Smooth muscle cell (in vitro differentiated cells): Measurements from ENCODE around the gene DYRK3. TPM values are rescaled to one million over a fixed set of nuclear protein-coding genes. Genes with fewer than 3 reads are reported as not detected.

Experiments used
- DNase-seq: peaks from one replicate; lab custom pipeline; 2025; ENCODE audit not compliant: unreplicated experiment; lab: John Stamatoyannopoulos, UW
- H2AFZ ChIP-seq: fragments of 200-600 bp; sonication (generic); 2 replicates; pipeline ENCODE4 v1.6.0; 2016; ENCODE audit warnings: antibody characterized with exemption, low read depth, mild to moderate bottlenecking
- H3F3A ChIP-seq: fragments of 200-600 bp; sonication (generic); 2 replicates; pipeline ENCODE4 v1.6.0; 2017; ENCODE audit warnings: antibody characterized with exemption, low read depth
- H3K27ac ChIP-seq: fragments of 200-600 bp; sonication (generic); 2 replicates; pipeline ENCODE4 v1.5.1; 2016; ENCODE audit warnings: low read depth, mild to moderate bottlenecking
- H3K27me3 ChIP-seq: fragments of 200-600 bp; sonication (generic); 2 replicates; pipeline ENCODE4 v1.6.1; 2016; ENCODE audit warnings: low read depth, mild to moderate bottlenecking
- H3K36me3 ChIP-seq: fragments of 200-600 bp; sonication (generic); 2 replicates; pipeline ENCODE4 v1.5.1; 2016; ENCODE audit warnings: low read depth
- H3K4me1 ChIP-seq: fragments of 200-600 bp; sonication (generic); 2 replicates; pipeline ENCODE4 v1.5.1; 2016; ENCODE audit warnings: low read depth
- H3K4me2 ChIP-seq: fragments of 200-600 bp; sonication (generic); 2 replicates; pipeline ENCODE4 v1.6.0; 2016; ENCODE audit warnings: mild to moderate bottlenecking
- H3K4me3 ChIP-seq: fragments of 200-600 bp; sonication (generic); 2 replicates; pipeline ENCODE4 v1.5.1; 2016; ENCODE audit warnings: mild to moderate bottlenecking
- H3K79me2 ChIP-seq: fragments of 200-600 bp; sonication (generic); 2 replicates; pipeline ENCODE4 v1.6.0; 2016; ENCODE audit warnings: low read depth, mild to moderate bottlenecking
- H3K9ac ChIP-seq: fragments of 200-600 bp; sonication (generic); 2 replicates; pipeline ENCODE4 v1.6.0; 2016; ENCODE audit warnings: low read depth
- H3K9me3 ChIP-seq: fragments of 200-600 bp; sonication (generic); replicated peaks from 2 replicates; pipeline ENCODE4 v1.5.1; 2016; ENCODE audit warnings: low read depth
- H4K20me1 ChIP-seq: fragments of 200-600 bp; sonication (generic); 2 replicates; pipeline ENCODE4 v1.6.0; 2016; ENCODE audit warnings: low read depth
- CTCF ChIP-seq: fragments of 200-600 bp; sonication (generic); IDR thresholded peaks from 2 replicates; pipeline ENCODE4 v1.5.1; 2017; ENCODE audit warnings: borderline replicate concordance, mild to moderate bottlenecking, antibody characterized with exemption; ENCODE audit not compliant: insufficient read depth, poor library complexity, severe bottlenecking
- WGBS: methylation state at CpG from one replicate; pipeline ENCODE4 v1.1.7; 2016; ENCODE audit warnings: low lambda C conversion rate; 5-methylcytosine and 5-hydroxymethylcytosine counted together
- polyA plus RNA-seq: library from polyadenylated mRNA; unstranded; fragments of >200 nt; fragmentation: Nextera tagmentation; extraction: Ambion mirVana; gene quantifications from 2 replicates; pipeline ENCODE4 v1.2.1, GENCODE V29; 2016
- total RNA-seq: library from RNA; depleted of rRNA; stranded (reverse); fragments of >200 nt; gene quantifications from 2 replicates; pipeline ENCODE4 v1.2.3, GENCODE V29; 2014

Gene DYRK3
- total and polyA plus RNA-seq, 2 experiments from 2014 or later: 11.1 to 13.7 TPM

- TF ChIP-seq CTCF: no peak
- Histone ChIP-seq H3K4me1 (peaks cover 21% of the 10 kb centered on the region), H3K4me2 (no peak overlapping the region), H3K9me3 (no peaks in the 10 kb centered on the region), H3K4me3 (no peak overlapping the region), H3K79me2 (no peaks in the 10 kb centered on the region), H3F3A (no peaks in the 10 kb centered on the region), H4K20me1 (no peaks in the 10 kb centered on the region), H3K27ac (no peak overlapping the region), H3K36me3 (no peaks in the 10 kb centered on the region), H2AFZ (no peak overlapping the region), H3K9ac (no peak overlapping the region), H3K27me3 (peaks cover 44% of the 10 kb centered on the region)
- 93% methylated on average over 11 of the region's 11 CpGs for WGBS
- DNase-seq: no peak
Measured at GRCh38 chr1:206661161-206661820, 26.0 kb downstream of the DYRK3 start.

DNA sequence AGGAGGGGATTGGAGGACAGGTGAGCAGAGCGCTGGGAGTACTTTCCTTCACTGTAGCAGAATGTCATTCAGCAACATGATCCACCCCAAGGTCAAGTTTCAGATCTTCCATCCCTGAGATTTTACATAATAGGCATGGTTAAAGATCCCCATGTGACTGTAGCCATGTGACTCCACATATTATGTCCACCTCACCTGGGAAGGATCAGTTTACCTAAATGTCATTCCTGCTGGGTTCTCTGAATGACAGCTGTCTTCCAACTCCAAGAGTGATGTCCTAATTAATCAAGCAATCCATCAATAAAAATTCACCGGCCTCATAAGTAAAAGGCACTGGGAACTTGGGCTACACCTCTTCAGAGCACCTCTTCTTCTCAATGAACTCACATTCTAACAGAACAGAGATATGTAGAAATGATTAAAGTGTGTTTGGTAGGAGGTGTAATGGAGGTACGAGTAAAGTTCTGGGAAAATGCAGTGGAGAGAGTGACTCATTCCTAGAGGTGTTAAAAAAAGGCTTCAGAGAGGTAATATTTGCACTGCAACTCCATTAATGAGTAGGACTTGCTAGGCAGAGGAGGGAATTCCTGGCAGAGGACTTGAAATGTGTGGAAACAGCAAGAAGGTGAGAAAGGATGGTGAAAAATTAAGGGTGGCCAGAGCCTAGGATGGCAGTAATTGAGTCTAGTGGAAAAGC, 27.2 kb downstream of the DYRK3 start:
- Histone ChIP-seq H3K79me2 (no peaks in the 10 kb centered on the region), H3K36me3 (no peaks in the 10 kb centered on the region), H3K9me3 (no peaks in the 10 kb centered on the region), H4K20me1 (no peaks in the 10 kb centered on the region), H3K4me2 (no peak overlapping the region), H3K9ac (no peak overlapping the region), H3K27ac (no peak overlapping the region), H2AFZ (no peak overlapping the region), H3K4me1 (peaks cover 21% of the 10 kb centered on the region), H3F3A (no peaks in the 10 kb centered on the region), H3K27me3 (peaks cover 44% of the 10 kb centered on the region), H3K4me3 (no peak overlapping the region)
- no peak for DNase-seq
- TF ChIP-seq CTCF: no peak
- WGBS: 72% methylated on average over 3 of the region's 3 CpGs

GRCh38 chr1:206663362-206663761, 28.0 kb downstream of the DYRK3 start:
- no peaks in the 10 kb centered on the region for H3K79me2 ChIP-seq
- no peak overlapping the region for H2AFZ ChIP-seq
- H3K9me3 ChIP-seq: no peaks in the 10 kb centered on the region
- H3K4me2 ChIP-seq: no peak overlapping the region
- TF ChIP-seq CTCF: no peak
- no peak for DNase-seq
- H3K4me1 ChIP-seq: peaks cover 15% of the 10 kb centered on the region
- no peaks in the 10 kb centered on the region for H3K36me3 ChIP-seq
- no peaks in the 10 kb centered on the region for H3F3A ChIP-seq
- H3K4me3 ChIP-seq: no peak overlapping the region
- WGBS: 81% methylated on average over 5 of the region's 5 CpGs
- peaks cover 38% of the 10 kb centered on the region for H3K27me3 ChIP-seq
- no peak overlapping the region for H3K27ac ChIP-seq
- H4K20me1 ChIP-seq: no peaks in the 10 kb centered on the region
- H3K9ac ChIP-seq: no peak overlapping the region
